MM.1S (cell line): Measurements from ENCODE around the gene ADAMTS17.

Experiments
- CTCF ChIP-seq: fragments of 300-600 bp; sonication (generic); IDR thresholded peaks from 2 replicates; pipeline ENCODE4 v1.5.1; 2016; ENCODE audit warnings: antibody characterized with exemption, low read length, mixed read lengths
- EZH2 ChIP-seq: fragments of 300-600 bp; sonication (generic); optimal IDR thresholded peaks from 2 replicates; pipeline ENCODE3; 2017; ENCODE audit warnings: low read depth, mild to moderate bottlenecking, antibody characterized with exemption, low read length, mixed read lengths
- EZH2phosphoT487 ChIP-seq: fragments of 300-600 bp; sonication (generic); IDR thresholded peaks from 2 replicates; pipeline ENCODE4 v1.6.1; 2018; ENCODE audit warnings: antibody characterized with exemption, low read length

DNA sequence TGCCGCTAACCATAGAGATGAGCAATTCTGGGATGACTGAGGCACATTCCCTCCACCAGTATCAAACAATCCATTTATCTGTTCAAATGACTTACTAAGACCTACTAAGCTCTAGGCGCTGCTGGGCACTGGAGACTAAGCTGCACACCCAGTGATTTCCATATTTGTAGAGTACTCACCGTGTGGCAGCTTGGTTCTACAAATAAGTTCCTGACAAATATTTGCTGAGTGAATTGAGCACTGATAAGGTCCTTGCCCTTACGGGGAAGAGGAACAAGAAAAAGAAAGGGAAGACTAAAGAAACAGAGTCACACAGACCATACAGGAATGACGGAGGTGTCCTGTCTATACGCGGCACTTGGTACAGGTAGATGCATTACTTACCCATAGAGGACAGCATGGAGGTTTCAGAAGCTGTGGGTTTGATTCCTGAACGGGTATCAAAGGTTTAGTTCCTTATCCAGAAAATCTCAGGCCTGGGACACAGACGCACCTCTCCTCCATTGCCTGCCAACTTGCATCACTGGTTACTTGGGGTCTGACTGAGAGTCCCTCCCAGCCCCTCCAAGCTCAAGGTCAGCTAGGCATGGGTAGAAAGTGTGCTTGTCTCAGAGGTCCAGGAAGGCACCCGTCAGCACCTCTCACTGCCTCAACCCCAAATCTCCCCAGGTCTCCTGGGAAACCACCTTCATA is 310.0 kb downstream of the ADAMTS17 start:
- TF ChIP-seq EZH2phosphoT487 (no peak), CTCF (no peak), EZH2 (no peak)
